GM23338 (cell line): Measurements from ENCODE around the gene PLEKHM2.
A peak's percentile ranks its signal among the peaks of the same experiment; 100 is the strongest.

Source experiments
- CREB1 ChIP-seq: fragments of 250-450 bp; sonication (Bioruptor Pico); IDR thresholded peaks from 2 replicates; pipeline ENCODE4 v1.5.0; 2020; ENCODE audit warnings: low read depth, mild to moderate bottlenecking, moderate library complexity
- EZH2 ChIP-seq: fragments of 200-600 bp; sonication (generic); IDR thresholded peaks from one replicate; pipeline ENCODE4 v1.8.0; 2017; ENCODE audit warnings: antibody characterized with exemption, mild to moderate bottlenecking, low read depth; ENCODE audit not compliant: unreplicated experiment
- EZH2phosphoT487 ChIP-seq: fragments of 200-600 bp; sonication (generic); IDR thresholded peaks from one replicate; pipeline ENCODE4 v1.8.1; 2018; ENCODE audit warnings: antibody characterized with exemption; ENCODE audit not compliant: unreplicated experiment
- JUNB ChIP-seq: IDR thresholded peaks from one replicate; pipeline ENCODE4 v1.6.1; 2016; ENCODE audit warnings: antibody characterized with exemption; ENCODE audit not compliant: unreplicated experiment
- NANOG ChIP-seq: IDR thresholded peaks from 2 replicates; pipeline ENCODE4 v1.6.1; 2016; ENCODE audit warnings: antibody characterized with exemption, borderline replicate concordance
- POLR2AphosphoS5 ChIP-seq: IDR thresholded peaks from 2 replicates; pipeline ENCODE4 v1.6.1; 2016; ENCODE audit warnings: antibody characterized with exemption, low read depth
- STAT1 ChIP-seq: IDR thresholded peaks from one replicate; pipeline ENCODE4 v1.6.1; 2016; ENCODE audit warnings: antibody characterized with exemption; ENCODE audit not compliant: unreplicated experiment
- ZNF114 ChIP-seq: fragments of 250-450 bp; sonication (Bioruptor Pico); IDR thresholded peaks from 2 replicates; pipeline ENCODE4 v1.5.0; 2020; ENCODE audit warnings: mild to moderate bottlenecking, moderate library complexity
- ZNF331 ChIP-seq: fragments of 250-450 bp; sonication (Bioruptor Pico); IDR thresholded peaks from 2 replicates; pipeline ENCODE4 v1.5.0; 2020; ENCODE audit warnings: low read depth, mild to moderate bottlenecking, moderate library complexity
- TF ChIP-seq, protein P1 (sequence below), 2 experiments: fragments of 200-600 bp in 1 of 2; sonication (generic) in 1 of 2; conservative IDR thresholded peaks; 2 replicates each; pipeline versions ENCODE4 v1.5.1 to v1.6.1; 2016 to 2017; ENCODE audit warnings: antibody characterized with exemption in 2 of 2, low read depth in 2 of 2, mild to moderate bottlenecking in 2 of 2, moderate library complexity in 1 of 2
- TF ChIP-seq, protein P2 (sequence below): IDR thresholded peaks from one replicate; pipeline ENCODE4 v1.6.1; 2018; ENCODE audit warnings: antibody characterized with exemption; ENCODE audit not compliant: unreplicated experiment
- TF ChIP-seq, protein P3 (sequence below): IDR thresholded peaks from 2 replicates; pipeline ENCODE4 v1.6.1; 2016; ENCODE audit warnings: antibody characterized with exemption
- TF ChIP-seq, protein P4 (sequence below): fragments of 250-450 bp; sonication (Bioruptor Pico); IDR thresholded peaks from 2 replicates; pipeline ENCODE4 v1.5.0; 2020; ENCODE audit warnings: mild to moderate bottlenecking, moderate library complexity

DNA sequence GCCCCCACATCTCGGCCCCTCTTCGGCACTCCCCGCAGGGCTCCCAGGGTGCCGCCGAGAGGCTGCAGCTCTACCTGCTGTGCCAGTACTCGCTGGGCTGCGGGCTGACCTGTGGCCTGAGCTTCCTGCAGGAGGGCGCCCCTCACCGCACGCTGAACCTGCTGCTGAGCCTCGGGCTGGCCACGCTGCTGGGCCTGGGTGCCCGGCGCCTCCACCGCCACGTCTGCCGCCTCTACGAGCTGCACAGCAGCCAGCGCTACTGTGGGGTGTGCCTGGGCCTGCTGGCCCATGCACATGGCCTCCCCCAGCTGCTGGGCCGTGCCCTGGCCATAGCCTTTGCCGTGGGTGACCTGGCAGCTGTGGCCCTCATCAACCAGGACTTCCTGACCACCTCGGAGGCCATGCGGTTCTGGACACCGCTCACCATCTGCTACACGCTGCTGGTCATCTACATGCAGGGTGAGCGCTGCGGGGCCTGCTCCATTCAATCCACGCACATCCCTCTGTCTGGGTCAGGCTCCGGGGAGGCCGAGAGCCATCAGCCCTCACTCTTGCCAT, 60.1 kb downstream of the PLEKHM2 start:
- TF ChIP-seq, protein P1, sequence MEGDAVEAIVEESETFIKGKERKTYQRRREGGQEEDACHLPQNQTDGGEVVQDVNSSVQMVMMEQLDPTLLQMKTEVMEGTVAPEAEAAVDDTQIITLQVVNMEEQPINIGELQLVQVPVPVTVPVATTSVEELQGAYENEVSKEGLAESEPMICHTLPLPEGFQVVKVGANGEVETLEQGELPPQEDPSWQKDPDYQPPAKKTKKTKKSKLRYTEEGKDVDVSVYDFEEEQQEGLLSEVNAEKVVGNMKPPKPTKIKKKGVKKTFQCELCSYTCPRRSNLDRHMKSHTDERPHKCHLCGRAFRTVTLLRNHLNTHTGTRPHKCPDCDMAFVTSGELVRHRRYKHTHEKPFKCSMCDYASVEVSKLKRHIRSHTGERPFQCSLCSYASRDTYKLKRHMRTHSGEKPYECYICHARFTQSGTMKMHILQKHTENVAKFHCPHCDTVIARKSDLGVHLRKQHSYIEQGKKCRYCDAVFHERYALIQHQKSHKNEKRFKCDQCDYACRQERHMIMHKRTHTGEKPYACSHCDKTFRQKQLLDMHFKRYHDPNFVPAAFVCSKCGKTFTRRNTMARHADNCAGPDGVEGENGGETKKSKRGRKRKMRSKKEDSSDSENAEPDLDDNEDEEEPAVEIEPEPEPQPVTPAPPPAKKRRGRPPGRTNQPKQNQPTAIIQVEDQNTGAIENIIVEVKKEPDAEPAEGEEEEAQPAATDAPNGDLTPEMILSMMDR (conservative IDR thresholded peaks at IDR 0.05; ENCODE audit: low read depth in 2 of 2), result peak in 1 of 2 experiments; percentile 16; a peak in 1 of 4 replicates
- TF ChIP-seq STAT1, result no peak
- TF ChIP-seq, protein P2, sequence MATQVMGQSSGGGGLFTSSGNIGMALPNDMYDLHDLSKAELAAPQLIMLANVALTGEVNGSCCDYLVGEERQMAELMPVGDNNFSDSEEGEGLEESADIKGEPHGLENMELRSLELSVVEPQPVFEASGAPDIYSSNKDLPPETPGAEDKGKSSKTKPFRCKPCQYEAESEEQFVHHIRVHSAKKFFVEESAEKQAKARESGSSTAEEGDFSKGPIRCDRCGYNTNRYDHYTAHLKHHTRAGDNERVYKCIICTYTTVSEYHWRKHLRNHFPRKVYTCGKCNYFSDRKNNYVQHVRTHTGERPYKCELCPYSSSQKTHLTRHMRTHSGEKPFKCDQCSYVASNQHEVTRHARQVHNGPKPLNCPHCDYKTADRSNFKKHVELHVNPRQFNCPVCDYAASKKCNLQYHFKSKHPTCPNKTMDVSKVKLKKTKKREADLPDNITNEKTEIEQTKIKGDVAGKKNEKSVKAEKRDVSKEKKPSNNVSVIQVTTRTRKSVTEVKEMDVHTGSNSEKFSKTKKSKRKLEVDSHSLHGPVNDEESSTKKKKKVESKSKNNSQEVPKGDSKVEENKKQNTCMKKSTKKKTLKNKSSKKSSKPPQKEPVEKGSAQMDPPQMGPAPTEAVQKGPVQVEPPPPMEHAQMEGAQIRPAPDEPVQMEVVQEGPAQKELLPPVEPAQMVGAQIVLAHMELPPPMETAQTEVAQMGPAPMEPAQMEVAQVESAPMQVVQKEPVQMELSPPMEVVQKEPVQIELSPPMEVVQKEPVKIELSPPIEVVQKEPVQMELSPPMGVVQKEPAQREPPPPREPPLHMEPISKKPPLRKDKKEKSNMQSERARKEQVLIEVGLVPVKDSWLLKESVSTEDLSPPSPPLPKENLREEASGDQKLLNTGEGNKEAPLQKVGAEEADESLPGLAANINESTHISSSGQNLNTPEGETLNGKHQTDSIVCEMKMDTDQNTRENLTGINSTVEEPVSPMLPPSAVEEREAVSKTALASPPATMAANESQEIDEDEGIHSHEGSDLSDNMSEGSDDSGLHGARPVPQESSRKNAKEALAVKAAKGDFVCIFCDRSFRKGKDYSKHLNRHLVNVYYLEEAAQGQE, result no peak
- no peak for TF ChIP-seq POLR2AphosphoS5
- TF ChIP-seq EZH2phosphoT487, result no peak
- TF ChIP-seq EZH2, result no peak
- no peak for TF ChIP-seq ZNF114 (CRISPR knock-in tag)
- no peak for TF ChIP-seq CREB1 (CRISPR knock-in tag)
- TF ChIP-seq JUNB, result no peak
- TF ChIP-seq NANOG, result no peak
- TF ChIP-seq, protein P3, sequence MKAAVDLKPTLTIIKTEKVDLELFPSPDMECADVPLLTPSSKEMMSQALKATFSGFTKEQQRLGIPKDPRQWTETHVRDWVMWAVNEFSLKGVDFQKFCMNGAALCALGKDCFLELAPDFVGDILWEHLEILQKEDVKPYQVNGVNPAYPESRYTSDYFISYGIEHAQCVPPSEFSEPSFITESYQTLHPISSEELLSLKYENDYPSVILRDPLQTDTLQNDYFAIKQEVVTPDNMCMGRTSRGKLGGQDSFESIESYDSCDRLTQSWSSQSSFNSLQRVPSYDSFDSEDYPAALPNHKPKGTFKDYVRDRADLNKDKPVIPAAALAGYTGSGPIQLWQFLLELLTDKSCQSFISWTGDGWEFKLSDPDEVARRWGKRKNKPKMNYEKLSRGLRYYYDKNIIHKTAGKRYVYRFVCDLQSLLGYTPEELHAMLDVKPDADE, result no peak
- no peak for TF ChIP-seq ZNF331 (CRISPR knock-in tag)
- TF ChIP-seq, protein P4, sequence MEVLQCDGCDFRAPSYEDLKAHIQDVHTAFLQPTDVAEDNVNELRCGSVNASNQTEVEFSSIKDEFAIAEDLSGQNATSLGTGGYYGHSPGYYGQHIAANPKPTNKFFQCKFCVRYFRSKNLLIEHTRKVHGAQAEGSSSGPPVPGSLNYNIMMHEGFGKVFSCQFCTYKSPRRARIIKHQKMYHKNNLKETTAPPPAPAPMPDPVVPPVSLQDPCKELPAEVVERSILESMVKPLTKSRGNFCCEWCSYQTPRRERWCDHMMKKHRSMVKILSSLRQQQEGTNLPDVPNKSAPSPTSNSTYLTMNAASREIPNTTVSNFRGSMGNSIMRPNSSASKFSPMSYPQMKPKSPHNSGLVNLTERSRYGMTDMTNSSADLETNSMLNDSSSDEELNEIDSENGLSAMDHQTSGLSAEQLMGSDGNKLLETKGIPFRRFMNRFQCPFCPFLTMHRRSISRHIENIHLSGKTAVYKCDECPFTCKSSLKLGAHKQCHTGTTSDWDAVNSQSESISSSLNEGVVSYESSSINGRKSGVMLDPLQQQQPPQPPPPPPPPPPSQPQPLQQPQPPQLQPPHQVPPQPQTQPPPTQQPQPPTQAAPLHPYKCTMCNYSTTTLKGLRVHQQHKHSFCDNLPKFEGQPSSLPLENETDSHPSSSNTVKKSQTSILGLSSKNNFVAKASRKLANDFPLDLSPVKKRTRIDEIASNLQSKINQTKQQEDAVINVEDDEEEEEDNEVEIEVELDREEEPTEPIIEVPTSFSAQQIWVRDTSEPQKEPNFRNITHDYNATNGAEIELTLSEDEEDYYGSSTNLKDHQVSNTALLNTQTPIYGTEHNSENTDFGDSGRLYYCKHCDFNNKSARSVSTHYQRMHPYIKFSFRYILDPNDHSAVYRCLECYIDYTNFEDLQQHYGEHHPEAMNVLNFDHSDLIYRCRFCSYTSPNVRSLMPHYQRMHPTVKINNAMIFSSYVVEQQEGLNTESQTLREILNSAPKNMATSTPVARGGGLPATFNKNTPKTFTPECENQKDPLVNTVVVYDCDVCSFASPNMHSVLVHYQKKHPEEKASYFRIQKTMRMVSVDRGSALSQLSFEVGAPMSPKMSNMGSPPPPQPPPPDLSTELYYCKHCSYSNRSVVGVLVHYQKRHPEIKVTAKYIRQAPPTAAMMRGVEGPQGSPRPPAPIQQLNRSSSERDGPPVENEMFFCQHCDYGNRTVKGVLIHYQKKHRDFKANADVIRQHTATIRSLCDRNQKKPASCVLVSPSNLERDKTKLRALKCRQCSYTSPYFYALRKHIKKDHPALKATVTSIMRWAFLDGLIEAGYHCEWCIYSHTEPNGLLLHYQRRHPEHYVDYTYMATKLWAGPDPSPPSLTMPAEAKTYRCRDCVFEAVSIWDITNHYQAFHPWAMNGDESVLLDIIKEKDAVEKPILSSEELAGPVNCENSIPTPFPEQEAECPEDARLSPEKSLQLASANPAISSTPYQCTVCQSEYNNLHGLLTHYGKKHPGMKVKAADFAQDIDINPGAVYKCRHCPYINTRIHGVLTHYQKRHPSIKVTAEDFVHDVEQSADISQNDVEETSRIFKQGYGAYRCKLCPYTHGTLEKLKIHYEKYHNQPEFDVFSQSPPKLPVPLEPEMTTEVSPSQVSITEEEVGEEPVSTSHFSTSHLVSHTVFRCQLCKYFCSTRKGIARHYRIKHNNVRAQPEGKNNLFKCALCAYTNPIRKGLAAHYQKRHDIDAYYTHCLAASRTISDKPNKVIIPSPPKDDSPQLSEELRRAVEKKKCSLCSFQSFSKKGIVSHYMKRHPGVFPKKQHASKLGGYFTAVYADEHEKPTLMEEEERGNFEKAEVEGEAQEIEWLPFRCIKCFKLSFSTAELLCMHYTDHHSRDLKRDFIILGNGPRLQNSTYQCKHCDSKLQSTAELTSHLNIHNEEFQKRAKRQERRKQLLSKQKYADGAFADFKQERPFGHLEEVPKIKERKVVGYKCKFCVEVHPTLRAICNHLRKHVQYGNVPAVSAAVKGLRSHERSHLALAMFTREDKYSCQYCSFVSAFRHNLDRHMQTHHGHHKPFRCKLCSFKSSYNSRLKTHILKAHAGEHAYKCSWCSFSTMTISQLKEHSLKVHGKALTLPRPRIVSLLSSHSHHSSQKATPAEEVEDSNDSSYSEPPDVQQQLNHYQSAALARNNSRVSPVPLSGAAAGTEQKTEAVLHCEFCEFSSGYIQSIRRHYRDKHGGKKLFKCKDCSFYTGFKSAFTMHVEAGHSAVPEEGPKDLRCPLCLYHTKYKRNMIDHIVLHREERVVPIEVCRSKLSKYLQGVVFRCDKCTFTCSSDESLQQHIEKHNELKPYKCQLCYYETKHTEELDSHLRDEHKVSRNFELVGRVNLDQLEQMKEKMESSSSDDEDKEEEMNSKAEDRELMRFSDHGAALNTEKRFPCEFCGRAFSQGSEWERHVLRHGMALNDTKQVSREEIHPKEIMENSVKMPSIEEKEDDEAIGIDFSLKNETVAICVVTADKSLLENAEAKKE (CRISPR knock-in tag), result no peak
